Peyer's patch (tissue), 4 donors: ENCODE data around the gene ADAM12.

Experiments used
- CTCF ChIP-seq, 6 experiments: fragments of 450-650 bp in 4 of 6; fragments of 200-600 bp in 2 of 6; sonication (generic) in 1 of 6; IDR thresholded peaks; one replicate each; pipeline ENCODE4 v1.5.1; 2017 to 2019; ENCODE audit warnings: antibody characterized with exemption in 6 of 6, mild to moderate bottlenecking in 3 of 6, moderate library complexity in 1 of 6
- POLR2A ChIP-seq, 2 donors: fragments of 450-650 bp; IDR thresholded peaks; one replicate each; pipeline ENCODE4 v1.5.1; 2017; ENCODE audit warnings: antibody characterized with exemption in 2 of 2, mild to moderate bottlenecking in 2 of 2, moderate library complexity in 2 of 2

GRCh38 chr10:126375926-126376554 lies 12.2 kb downstream of the ADAM12 start:
- TF ChIP-seq CTCF (IDR thresholded peaks at IDR 0.05) (no peak), POLR2A (IDR thresholded peaks at IDR 0.05) (no peak)
